ENCODE measurements around the gene SSBP3.

DNA sequence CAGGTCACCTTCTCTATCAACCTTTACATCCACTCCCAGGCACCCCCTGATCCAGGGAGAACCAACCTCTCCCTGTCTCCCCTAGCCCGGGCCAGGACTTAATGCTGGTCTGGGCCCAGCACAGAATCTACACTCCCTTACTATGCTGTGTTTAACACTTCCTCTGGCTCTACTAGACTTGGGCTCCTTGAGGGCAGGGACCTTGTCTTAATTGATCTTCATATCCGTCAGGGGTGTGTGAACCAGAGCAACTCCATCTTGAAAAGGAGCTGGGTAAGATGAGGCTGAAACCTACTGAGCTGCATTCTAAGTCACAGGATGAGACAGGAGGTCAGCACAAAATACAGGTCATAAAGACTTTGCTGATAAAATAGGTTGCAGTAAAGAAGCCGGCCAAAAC, 98.9 kb downstream of the SSBP3 start:
- TF ChIP-seq, protein P1, sequence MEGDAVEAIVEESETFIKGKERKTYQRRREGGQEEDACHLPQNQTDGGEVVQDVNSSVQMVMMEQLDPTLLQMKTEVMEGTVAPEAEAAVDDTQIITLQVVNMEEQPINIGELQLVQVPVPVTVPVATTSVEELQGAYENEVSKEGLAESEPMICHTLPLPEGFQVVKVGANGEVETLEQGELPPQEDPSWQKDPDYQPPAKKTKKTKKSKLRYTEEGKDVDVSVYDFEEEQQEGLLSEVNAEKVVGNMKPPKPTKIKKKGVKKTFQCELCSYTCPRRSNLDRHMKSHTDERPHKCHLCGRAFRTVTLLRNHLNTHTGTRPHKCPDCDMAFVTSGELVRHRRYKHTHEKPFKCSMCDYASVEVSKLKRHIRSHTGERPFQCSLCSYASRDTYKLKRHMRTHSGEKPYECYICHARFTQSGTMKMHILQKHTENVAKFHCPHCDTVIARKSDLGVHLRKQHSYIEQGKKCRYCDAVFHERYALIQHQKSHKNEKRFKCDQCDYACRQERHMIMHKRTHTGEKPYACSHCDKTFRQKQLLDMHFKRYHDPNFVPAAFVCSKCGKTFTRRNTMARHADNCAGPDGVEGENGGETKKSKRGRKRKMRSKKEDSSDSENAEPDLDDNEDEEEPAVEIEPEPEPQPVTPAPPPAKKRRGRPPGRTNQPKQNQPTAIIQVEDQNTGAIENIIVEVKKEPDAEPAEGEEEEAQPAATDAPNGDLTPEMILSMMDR (IDR thresholded peaks at IDR 0.05; ENCODE audit: borderline replicate concordance, extremely low read depth, low read length, poor library complexity, severe bottlenecking) = no peak
- no peak for TF ChIP-seq EZH2 (IDR thresholded peaks at IDR 0.05; ENCODE audit: borderline replicate concordance, low read depth, low read length, severe bottlenecking)

Measured in DND-41 (cell line).